ENCODE measurements around the gene EXOC4.

DNA sequence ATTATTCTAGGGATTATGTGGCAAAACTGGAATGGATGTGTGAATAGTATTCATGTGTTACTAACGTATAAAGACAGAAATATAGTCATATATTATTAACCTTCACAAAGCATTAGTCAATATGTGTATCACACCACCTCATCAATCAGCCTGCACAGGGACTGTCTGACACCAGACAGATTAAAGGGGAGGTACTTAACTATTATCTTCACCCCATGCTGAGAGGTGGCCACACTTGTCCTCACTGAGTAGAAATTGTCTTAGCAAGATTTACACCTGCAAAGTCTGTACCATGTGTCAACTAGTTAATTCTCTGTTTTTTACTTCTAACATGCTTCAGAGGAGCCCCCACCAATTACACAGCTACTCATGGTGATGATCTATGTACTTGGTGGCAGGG is 727.9 kb downstream of the EXOC4 start:
- TF ChIP-seq, protein P1, sequence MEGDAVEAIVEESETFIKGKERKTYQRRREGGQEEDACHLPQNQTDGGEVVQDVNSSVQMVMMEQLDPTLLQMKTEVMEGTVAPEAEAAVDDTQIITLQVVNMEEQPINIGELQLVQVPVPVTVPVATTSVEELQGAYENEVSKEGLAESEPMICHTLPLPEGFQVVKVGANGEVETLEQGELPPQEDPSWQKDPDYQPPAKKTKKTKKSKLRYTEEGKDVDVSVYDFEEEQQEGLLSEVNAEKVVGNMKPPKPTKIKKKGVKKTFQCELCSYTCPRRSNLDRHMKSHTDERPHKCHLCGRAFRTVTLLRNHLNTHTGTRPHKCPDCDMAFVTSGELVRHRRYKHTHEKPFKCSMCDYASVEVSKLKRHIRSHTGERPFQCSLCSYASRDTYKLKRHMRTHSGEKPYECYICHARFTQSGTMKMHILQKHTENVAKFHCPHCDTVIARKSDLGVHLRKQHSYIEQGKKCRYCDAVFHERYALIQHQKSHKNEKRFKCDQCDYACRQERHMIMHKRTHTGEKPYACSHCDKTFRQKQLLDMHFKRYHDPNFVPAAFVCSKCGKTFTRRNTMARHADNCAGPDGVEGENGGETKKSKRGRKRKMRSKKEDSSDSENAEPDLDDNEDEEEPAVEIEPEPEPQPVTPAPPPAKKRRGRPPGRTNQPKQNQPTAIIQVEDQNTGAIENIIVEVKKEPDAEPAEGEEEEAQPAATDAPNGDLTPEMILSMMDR (IDR thresholded peaks at IDR 0.05) = no peak
- TF ChIP-seq POLR2A (IDR thresholded peaks at IDR 0.05) = no peak
- no peak for TF ChIP-seq POLR2AphosphoS5 (IDR thresholded peaks at IDR 0.05)
